SK-N-SH (cell line): Measurements from ENCODE around the gene MRPS15. TPM values are rescaled to one million over a fixed set of nuclear protein-coding genes. Genes with fewer than 3 reads are reported as not detected.

Experiments used
- CTCF ChIA-PET: fragments of 300-600, 350-600 bp; formaldehyde crosslinking; extraction: SDS; loops from one replicate; lab custom pipeline; 2021; lab: Yijun Ruan, JAX
- POLR2A ChIA-PET: fragments of 350-600 bp; sonication (Branson Sonifier 250); formaldehyde crosslinking; extraction: SDS; loops from one replicate; lab custom pipeline; 2020; ENCODE audit warnings: antibody characterized with exemption, inconsistent platforms; lab: Yijun Ruan, JAX
- DNase-seq: peaks from one replicate; pipeline ENCODE4 v3.0.0; 2012
- H2AFZ ChIP-seq: fragments of 200-600 bp; sonication (generic); 2 replicates; pipeline ENCODE4 v1.8.1; 2016; ENCODE audit warnings: antibody characterized with exemption, mild to moderate bottlenecking, low read depth
- H3F3A ChIP-seq: fragments of 200-600 bp; sonication (generic); replicated peaks from 2 replicates; pipeline ENCODE3; 2016; ENCODE audit warnings: antibody characterized with exemption, mild to moderate bottlenecking; ENCODE audit not compliant: insufficient read depth
- H3K27ac ChIP-seq, 2 experiments: fragments of 200-500 bp in 1 of 2; fragments of 200-600 bp in 1 of 2; sonication (Bioruptor generic) in 1 of 2; sonication (generic), shearing (Covaris generic) in 1 of 2; 2 replicates each; pipeline versions ENCODE4 v1.5.1 to v1.6.1; 2014 to 2016; ENCODE audit warnings: low read depth in 2 of 2, inconsistent platforms in 1 of 2, low read length in 1 of 2, mild to moderate bottlenecking in 1 of 2, mixed read lengths in 1 of 2
- H3K27me3 ChIP-seq: fragments of 200-600 bp; sonication (generic), shearing (Covaris generic); 2 replicates; pipeline ENCODE4 v1.6.1; 2016; ENCODE audit warnings: mixed run types; ENCODE audit not compliant: insufficient read depth
- H3K36me3 ChIP-seq, 2 experiments: fragments of 200-500 bp in 1 of 2; fragments of 200-600 bp in 1 of 2; sonication (Bioruptor generic) in 1 of 2; sonication (generic) in 1 of 2; replicated peaks in 1 of 2; 2 replicates each; pipeline versions ENCODE3 to v1.5.1; 2014 to 2016; ENCODE audit warnings: low read length in 1 of 2, mild to moderate bottlenecking in 1 of 2; ENCODE audit not compliant: insufficient read depth in 2 of 2, control insufficient read depth in 1 of 2
- H3K4me1 ChIP-seq, 2 experiments: fragments of 200-500 bp in 1 of 2; fragments of 200-600 bp in 1 of 2; sonication (Bioruptor generic) in 1 of 2; sonication (generic), shearing (Covaris generic) in 1 of 2; 2 replicates each; pipeline versions ENCODE4 v1.5.1 to v1.6.1; 2014 to 2016; ENCODE audit warnings: low read depth in 1 of 2, low read length in 1 of 2, mixed run types in 1 of 2; ENCODE audit not compliant: insufficient read depth in 2 of 2, control insufficient read depth in 1 of 2
- H3K4me2 ChIP-seq: fragments of 200-600 bp; sonication (generic), shearing (Covaris generic); 2 replicates; pipeline ENCODE4 v1.6.1; 2017; ENCODE audit warnings: mixed run types
- H3K4me3 ChIP-seq, 2 experiments: fragments of 200-500 bp in 1 of 2; fragments of 200-600 bp in 1 of 2; sonication (Bioruptor generic) in 1 of 2; sonication (generic), shearing (Covaris generic) in 1 of 2; 2 replicates each; pipeline versions ENCODE4 v1.5.1 to v1.8.1; 2014 to 2016; ENCODE audit warnings: low read depth in 2 of 2, inconsistent platforms in 1 of 2, low read length in 1 of 2, mild to moderate bottlenecking in 1 of 2, mixed read lengths in 1 of 2, moderate library complexity in 1 of 2
- H3K79me2 ChIP-seq: fragments of 200-600 bp; sonication (generic); 2 replicates; pipeline ENCODE4 v1.8.1; 2017; ENCODE audit warnings: mild to moderate bottlenecking; ENCODE audit not compliant: insufficient read depth
- H3K9ac ChIP-seq: fragments of 200-600 bp; sonication (generic); 2 replicates; pipeline ENCODE4 v1.6.1; 2017; ENCODE audit warnings: mixed run types
- H3K9me2 ChIP-seq: fragments of 200-600 bp; sonication (generic); 2 replicates; pipeline ENCODE4 v1.6.1; 2017; ENCODE audit warnings: mixed run types
- H3K9me3 ChIP-seq: fragments of 200-600 bp; sonication (generic); 2 replicates; pipeline ENCODE4 v1.6.1; 2017; ENCODE audit warnings: mixed run types, mild to moderate bottlenecking, moderate library complexity
- H4K20me1 ChIP-seq: fragments of 200-600 bp; sonication (generic); 2 replicates; pipeline ENCODE4 v1.6.1; 2017; ENCODE audit warnings: mild to moderate bottlenecking, mixed run types; ENCODE audit not compliant: insufficient read depth
- CHD2 ChIP-seq: fragments of 150-350 bp; IDR thresholded peaks from 2 replicates; pipeline ENCODE4 v1.6.1; 2018; ENCODE audit warnings: low read length; ENCODE audit not compliant: partially characterized antibody
- CTCF ChIP-seq: fragments of 200-600 bp; sonication (generic); IDR thresholded peaks from 2 replicates; pipeline ENCODE4 v1.6.1; 2017; ENCODE audit warnings: antibody characterized with exemption, mild to moderate bottlenecking, moderate library complexity
- ELF1 ChIP-seq: IDR thresholded peaks from 2 replicates; pipeline ENCODE4 v1.4.0; 2012
- FOXJ3 ChIP-seq: sonication (generic); formaldehyde crosslinking; IDR thresholded peaks from 2 replicates; pipeline ENCODE4 v1.5.1; 2020; ENCODE audit warnings: mild to moderate bottlenecking, missing genetic modification reagents
- GATA2 ChIP-seq: sonication (generic); formaldehyde crosslinking; IDR thresholded peaks from 2 replicates; pipeline ENCODE4 v1.5.0; 2020; ENCODE audit warnings: mild to moderate bottlenecking, missing genetic modification reagents
- JUND ChIP-seq: IDR thresholded peaks from 2 replicates; pipeline ENCODE4 v1.4.0; 2012
- MAX ChIP-seq: IDR thresholded peaks from 2 replicates; pipeline ENCODE4 v1.4.0; 2012; ENCODE audit warnings: low read depth
- MEF2A ChIP-seq: IDR thresholded peaks from 2 replicates; pipeline ENCODE4 v1.4.0; 2012; ENCODE audit warnings: low read depth, borderline replicate concordance
- MXI1 ChIP-seq: IDR thresholded peaks from 2 replicates; pipeline ENCODE4 v1.6.1; 2012; ENCODE audit warnings: mild to moderate bottlenecking, low read depth, low read length, improper control_type of control experiment
- NRF1 ChIP-seq: IDR thresholded peaks from 2 replicates; pipeline ENCODE4 v1.6.1; 2012; ENCODE audit warnings: low read depth, mild to moderate bottlenecking, low read length
- PBX3 ChIP-seq: IDR thresholded peaks from 2 replicates; pipeline ENCODE4; 2012
- POLR2AphosphoS5 ChIP-seq: IDR thresholded peaks from 2 replicates; pipeline ENCODE4 v1.6.1; 2012; ENCODE audit warnings: low read depth, low read length
- REST ChIP-seq: IDR thresholded peaks from 2 replicates; pipeline ENCODE4 v1.6.1; 2012; ENCODE audit warnings: mild to moderate bottlenecking, low read depth, low read length, moderate library complexity
- SIN3A ChIP-seq: IDR thresholded peaks from 2 replicates; pipeline ENCODE4 v1.6.1; 2012; ENCODE audit warnings: low read depth, mild to moderate bottlenecking, low read length, moderate library complexity, borderline replicate concordance
- SMC3 ChIP-seq: IDR thresholded peaks from 2 replicates; pipeline ENCODE4 v1.6.1; 2012; ENCODE audit warnings: low read depth, low read length, improper control_type of control experiment
- TEAD4 ChIP-seq: IDR thresholded peaks from 2 replicates; pipeline ENCODE4 v1.4.0; 2012; ENCODE audit warnings: mild to moderate bottlenecking, borderline replicate concordance; ENCODE audit not compliant: insufficient read depth
- YY1 ChIP-seq: IDR thresholded peaks from 2 replicates; pipeline ENCODE4 v1.4.0; 2012; ENCODE audit warnings: low read depth, mild to moderate bottlenecking
- ZBTB33 ChIP-seq: IDR thresholded peaks from 2 replicates; pipeline ENCODE4 v1.4.0; 2012; ENCODE audit warnings: low read depth, borderline replicate concordance
- polyA plus RNA-seq, 3 experiments: library from polyadenylated mRNA; depleted of rRNA; stranded (reverse); fragments of >200 nt; gene quantifications; 2 replicates each; pipeline ENCODE4 v1.2.3, GENCODE V29; 2012

The MRPS15 gene
- polyA plus RNA-seq, 1 of the 3 experiments (the other 2 are of a cell fraction), result 75.1 TPM

GRCh38 chr1:36448530-36449056 lies 15.6 kb downstream of the MRPS15 start (continued):
- no peak for TF ChIP-seq ELF1
- TF ChIP-seq, all 33 proteins: peak for 0

- Histone ChIP-seq H2AFZ (no peak overlapping the region), H3K4me2 (no peak overlapping the region), H3K4me1 (peaks cover 0 to 8% of the 10 kb centered on the region in 2 experiments; a peak in 1 of 4 replicates), H3K9me3 (no peaks in the 10 kb centered on the region), H3K9me2 (no peaks in the 10 kb centered on the region), H3K27me3 (no peaks in the 10 kb centered on the region), H3K79me2 (peaks cover 7% of the 10 kb centered on the region), H3K9ac (no peak overlapping the region), H4K20me1 (no peaks in the 10 kb centered on the region), H3K27ac (no peak overlapping the region), H3K36me3 (peaks cover 0 to 4% of the 10 kb centered on the region in 2 experiments), H3K4me3 (no peak overlapping the region), H3F3A (peaks cover 4% of the 10 kb centered on the region)
- no peak for DNase-seq
- ChIA-PET CTCF (no interaction called here), POLR2A (no interaction called here)
- no peak for TF ChIP-seq SIN3A
- no peak for TF ChIP-seq REST
- no peak for TF ChIP-seq ELF1
- TF ChIP-seq YY1, result no peak
- no peak for TF ChIP-seq NRF1
- no peak for TF ChIP-seq ZBTB33
- no peak for TF ChIP-seq POLR2AphosphoS5
- no peak for TF ChIP-seq MEF2A
- no peak for TF ChIP-seq FOXJ3 (CRISPR knock-in tag)
- no peak for TF ChIP-seq MXI1
- TF ChIP-seq PBX3, result no peak
- no peak for TF ChIP-seq MAX
- no peak for TF ChIP-seq JUND
- TF ChIP-seq SMC3, result no peak
- TF ChIP-seq CHD2, result no peak
- TF ChIP-seq GATA2 (CRISPR knock-in tag), result no peak
- TF ChIP-seq TEAD4, result no peak
- no peak for TF ChIP-seq CTCF
These were observed 16.7 kb downstream of the MRPS15 start for GRCh38 chr1:36447450-36447849.
